ENCODE results near the gene LRRC8B.

LRRC8B gene

DNA sequence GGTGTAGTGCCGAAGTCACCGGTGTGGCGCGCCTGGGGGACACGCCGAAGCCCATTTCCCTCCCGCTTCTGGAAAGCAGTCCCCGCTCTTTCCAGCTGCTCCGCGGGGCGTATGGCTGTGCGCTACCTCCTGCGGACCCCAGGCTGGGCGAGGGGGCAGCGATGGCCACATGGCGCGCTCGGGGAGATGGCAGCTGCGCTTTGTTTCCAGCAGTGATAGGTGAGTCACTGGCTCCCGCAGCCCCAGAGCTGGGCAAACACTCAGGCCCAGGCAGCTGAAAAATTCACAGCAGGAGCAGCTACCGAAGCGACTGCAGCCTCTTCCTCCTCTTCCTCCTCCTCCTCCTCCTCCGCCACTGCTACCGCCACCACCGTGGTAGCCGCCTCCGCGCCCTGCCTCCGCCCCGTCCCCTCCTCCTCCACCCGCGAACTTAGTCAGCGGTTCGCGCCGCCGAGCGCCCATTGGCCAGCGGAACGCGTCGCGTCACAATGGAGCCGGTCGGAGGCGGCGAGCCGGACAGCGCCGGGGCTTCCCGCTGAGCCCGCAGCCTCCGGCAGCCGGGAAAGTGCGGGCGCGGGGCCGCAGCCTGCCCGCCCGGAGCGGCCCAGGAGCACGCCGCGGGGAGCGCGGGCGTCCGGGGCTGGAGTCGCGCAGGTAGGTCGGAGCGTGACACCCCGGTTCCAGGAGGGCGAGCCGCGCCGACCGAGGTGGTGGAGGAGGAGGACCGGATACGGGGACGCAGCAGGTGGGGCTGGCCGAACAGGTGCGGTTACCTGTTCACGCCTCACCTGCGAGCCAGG lies at the start of gene LRRC8B:
Gene LRRC8B (plus strand): TSS at position 461 of the 800 bp plus-strand sequence. CDS start 57,822 bp downstream, outside the sequence.
- TF ChIP-seq, protein P1, sequence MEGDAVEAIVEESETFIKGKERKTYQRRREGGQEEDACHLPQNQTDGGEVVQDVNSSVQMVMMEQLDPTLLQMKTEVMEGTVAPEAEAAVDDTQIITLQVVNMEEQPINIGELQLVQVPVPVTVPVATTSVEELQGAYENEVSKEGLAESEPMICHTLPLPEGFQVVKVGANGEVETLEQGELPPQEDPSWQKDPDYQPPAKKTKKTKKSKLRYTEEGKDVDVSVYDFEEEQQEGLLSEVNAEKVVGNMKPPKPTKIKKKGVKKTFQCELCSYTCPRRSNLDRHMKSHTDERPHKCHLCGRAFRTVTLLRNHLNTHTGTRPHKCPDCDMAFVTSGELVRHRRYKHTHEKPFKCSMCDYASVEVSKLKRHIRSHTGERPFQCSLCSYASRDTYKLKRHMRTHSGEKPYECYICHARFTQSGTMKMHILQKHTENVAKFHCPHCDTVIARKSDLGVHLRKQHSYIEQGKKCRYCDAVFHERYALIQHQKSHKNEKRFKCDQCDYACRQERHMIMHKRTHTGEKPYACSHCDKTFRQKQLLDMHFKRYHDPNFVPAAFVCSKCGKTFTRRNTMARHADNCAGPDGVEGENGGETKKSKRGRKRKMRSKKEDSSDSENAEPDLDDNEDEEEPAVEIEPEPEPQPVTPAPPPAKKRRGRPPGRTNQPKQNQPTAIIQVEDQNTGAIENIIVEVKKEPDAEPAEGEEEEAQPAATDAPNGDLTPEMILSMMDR (conservative IDR thresholded peaks at IDR 0.05; ENCODE audit: low read depth, low read length) = no peak
- DNase-seq (ENCODE audit: low read depth) = peak; percentile 54
- H3K4me3 ChIP-seq (ENCODE audit: low read length) = peak within 1 kb of the TSS; percentile 95

DNA sequence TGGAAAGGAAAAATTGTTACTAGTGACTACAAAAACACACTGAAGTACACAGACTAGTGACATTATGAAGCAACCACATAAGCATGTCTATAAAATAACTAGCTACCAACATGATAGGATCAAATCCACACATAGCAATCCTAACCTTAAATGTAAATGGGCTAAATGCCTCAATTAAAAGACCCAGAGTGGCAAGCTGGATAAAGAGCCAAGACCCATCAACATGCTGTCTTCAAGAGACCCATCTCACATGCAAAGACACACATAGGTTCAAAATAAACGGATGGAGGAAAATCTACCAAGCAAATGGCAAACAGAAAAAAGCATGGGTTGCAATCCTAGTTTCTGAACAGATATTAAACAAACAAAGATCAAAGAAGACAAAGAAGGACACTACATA lies 49.4 kb upstream of the LRRC8B start:
- no peak for DNase-seq (ENCODE audit: low read depth)
- H3K4me3 ChIP-seq (ENCODE audit: low read length) = no peak overlapping the region
- TF ChIP-seq, protein P1 (conservative IDR thresholded peaks at IDR 0.05; ENCODE audit: low read depth, low read length) = no peak

GRCh38 chr1:89476072-89476471 lies 48.6 kb upstream of the LRRC8B start:
- TF ChIP-seq, protein P1 (conservative IDR thresholded peaks at IDR 0.05; ENCODE audit: low read depth, low read length) = no peak
- no peak overlapping the region for H3K4me3 ChIP-seq (ENCODE audit: low read length)
- DNase-seq (ENCODE audit: low read depth) = no peak

- DNase-seq (ENCODE audit: low read depth) = peak; percentile 48
- TF ChIP-seq, protein P1 (conservative IDR thresholded peaks at IDR 0.05; ENCODE audit: low read depth, low read length) = peak; percentile 73
- H3K4me3 ChIP-seq (ENCODE audit: low read length) = no peak overlapping the region
Measured at GRCh38 chr1:89483010-89483756, 41.4 kb upstream of the LRRC8B start.

DNA sequence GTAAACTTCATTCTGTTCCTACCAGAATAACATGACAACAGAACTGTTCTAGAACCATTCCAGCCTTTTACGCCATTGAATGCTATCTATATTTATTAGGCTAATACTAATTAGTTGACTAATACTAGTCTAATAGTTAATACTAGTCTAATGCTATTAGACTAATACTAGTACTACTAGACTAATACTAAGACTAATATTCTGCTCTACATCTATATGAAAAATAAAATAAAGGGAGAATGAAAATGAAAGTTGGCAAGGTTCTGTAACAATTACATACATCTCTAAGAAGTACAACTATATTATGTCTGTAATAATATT lies 40.9 kb upstream of the LRRC8B start:
- H3K4me3 ChIP-seq (ENCODE audit: low read length) = no peak overlapping the region
- TF ChIP-seq, protein P1 (conservative IDR thresholded peaks at IDR 0.05; ENCODE audit: low read depth, low read length) = no peak
- DNase-seq (ENCODE audit: low read depth) = no peak

DNA sequence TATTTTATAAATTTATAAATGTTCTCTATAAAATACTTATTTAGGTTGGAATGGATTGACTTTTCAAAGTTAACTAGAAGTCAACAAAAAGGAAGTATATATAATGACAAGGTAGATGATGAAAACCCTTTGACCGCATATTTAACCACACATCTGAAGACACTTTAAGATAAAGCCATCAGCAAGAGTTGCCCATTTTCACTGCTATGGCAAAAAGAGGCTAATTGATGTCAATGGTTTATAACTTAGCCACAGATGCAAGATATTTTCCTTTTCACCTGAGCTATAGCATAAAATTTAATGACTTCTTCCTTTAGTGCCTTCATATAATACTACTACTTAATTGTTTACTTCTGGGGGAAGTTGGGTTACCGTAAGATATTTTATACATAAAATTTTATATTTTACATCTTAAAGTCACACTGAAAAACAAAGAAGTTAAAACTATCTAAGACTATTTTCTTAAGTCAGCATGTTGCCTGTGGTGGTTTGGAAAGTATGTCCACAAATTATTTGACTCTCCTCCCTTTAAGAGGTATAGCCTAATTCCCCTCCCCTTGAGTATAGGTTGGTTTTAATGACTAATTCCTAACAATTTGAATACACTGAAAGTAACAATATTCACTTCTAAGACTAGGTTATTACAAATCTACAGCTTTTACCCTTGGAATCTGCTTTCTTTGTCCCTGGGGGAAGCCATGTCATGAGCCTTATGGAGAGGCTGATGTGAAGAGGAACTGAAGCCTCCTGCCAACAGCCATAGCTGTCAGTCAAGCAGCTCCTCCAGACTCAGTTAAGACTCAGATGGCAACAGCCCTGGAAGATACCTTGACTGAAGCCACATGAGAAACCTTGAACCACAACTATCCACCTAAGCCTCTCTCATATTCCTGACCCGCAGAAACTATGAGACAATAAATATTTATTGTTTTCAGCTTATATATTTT lies 40.3 kb upstream of the LRRC8B start:
- TF ChIP-seq, protein P1 (conservative IDR thresholded peaks at IDR 0.05; ENCODE audit: low read depth, low read length) = no peak
- H3K4me3 ChIP-seq (ENCODE audit: low read length) = no peak overlapping the region
- DNase-seq (ENCODE audit: low read depth) = no peak
